GM12878 (cell line): ENCODE data around the gene MCTS1. TPM values are rescaled to one million over a fixed set of nuclear protein-coding genes. Genes with fewer than 3 reads are reported as not detected.

ENCODE experiments used
- CBX5 ChIP-seq: sonication (generic); IDR thresholded peaks from 2 replicates; pipeline ENCODE4 v1.6.1; 2016; ENCODE audit warnings: low read depth, moderate library complexity, mild to moderate bottlenecking, inconsistent platforms
- FOS ChIP-seq: IDR thresholded peaks from 3 replicates; pipeline ENCODE4 v1.6.1; 2011; ENCODE audit warnings: borderline replicate concordance; ENCODE audit not compliant: insufficient read length; ENCODE audit errors: extremely low read depth
- IRF4 ChIP-seq: IDR thresholded peaks from 2 replicates; pipeline ENCODE4 v1.6.1; 2011; ENCODE audit warnings: low read depth, low read length
- KLF5 ChIP-seq: fragments of 450-650 bp; IDR thresholded peaks from 2 replicates; pipeline ENCODE4 v1.6.1; 2014; ENCODE audit warnings: mild to moderate bottlenecking; ENCODE audit not compliant: partially characterized antibody
- MEF2A ChIP-seq: IDR thresholded peaks from 2 replicates; pipeline ENCODE4 v1.6.1; 2011; ENCODE audit warnings: low read depth, mild to moderate bottlenecking, low read length, moderate library complexity; ENCODE audit not compliant: insufficient read depth
- POLR2AphosphoS2 ChIP-seq: IDR thresholded peaks from 2 replicates; pipeline ENCODE4 v1.6.1; 2011; ENCODE audit warnings: low read depth, mild to moderate bottlenecking, low read length, improper control_type of control experiment, moderate library complexity
- RAD51 ChIP-seq: fragments of 450-650 bp; IDR thresholded peaks from 2 replicates; pipeline ENCODE4 v1.6.1; 2016; ENCODE audit warnings: moderate library complexity, mild to moderate bottlenecking, inconsistent platforms
- RELA ChIP-seq: fragments of 450-650 bp; IDR thresholded peaks from 2 replicates; pipeline ENCODE4 v1.8.0; 2014; ENCODE audit warnings: borderline replicate concordance; ENCODE audit not compliant: partially characterized antibody
- SIN3A ChIP-seq: IDR thresholded peaks from 2 replicates; pipeline ENCODE4 v1.6.1; 2012; ENCODE audit warnings: low read depth, low read length, improper control_type of control experiment
- SMAD1 ChIP-seq: fragments of 450-650 bp; IDR thresholded peaks from 2 replicates; pipeline ENCODE4 v1.6.1; 2018; ENCODE audit warnings: mild to moderate bottlenecking, low read depth; ENCODE audit not compliant: partially characterized antibody
- TBL1XR1 ChIP-seq: IDR thresholded peaks from 2 replicates; pipeline ENCODE4 v1.6.1; 2012; ENCODE audit warnings: low read depth, low read length, improper control_type of control experiment
- ZBED1 ChIP-seq: IDR thresholded peaks from 2 replicates; pipeline ENCODE4 v1.6.1; 2016; ENCODE audit warnings: borderline replicate concordance
- ZNF24 ChIP-seq: fragments of 450-650 bp; IDR thresholded peaks from 2 replicates; pipeline ENCODE4 v1.6.1; 2017; ENCODE audit warnings: antibody characterized with exemption, mild to moderate bottlenecking
- polyA plus RNA-seq, 11 experiments: library from polyadenylated mRNA; depleted of rRNA in 4 of 11; unstranded in 6 of 11; stranded (reverse) in 5 of 11; fragments of >200 nt; fragmentation: Nextera tagmentation in 4 of 11; fragmentation: Illumina TruSeq in 1 of 11; extraction: Ambion mirVana in 4 of 11; extraction: Trizol in 1 of 11; gene quantifications; 1 replicate in 1 of 11; 2 replicates in 10 of 11; pipeline versions ENCODE4 v1.2.1 to v1.2.3, GENCODE V29; 2011 to 2016; ENCODE audit warnings: inconsistent platforms in 2 of 11, missing spikeins in 2 of 11, low read depth in 1 of 11
- total RNA-seq, 4 experiments: library from RNA; depleted of rRNA in 3 of 4; stranded (reverse); fragments of >200 nt in 3 of 4; fragmentation: Illumina TruSeq in 1 of 4; extraction: Trizol in 1 of 4; gene quantifications; 2 replicates each; pipeline versions ENCODE4 v1.2.1 to v1.2.3, GENCODE V29; 2013 to 2021
- TF ChIP-seq, protein P1 (sequence below): fragments of 450-650 bp; formaldehyde crosslinking; IDR thresholded peaks from 2 replicates; pipeline ENCODE4 v1.4.0; 2022; ENCODE audit warnings: mild to moderate bottlenecking, moderate library complexity
- TF ChIP-seq, protein P2 (sequence below): IDR thresholded peaks from 2 replicates; pipeline ENCODE4 v1.6.1; 2012; ENCODE audit warnings: low read depth, low read length, improper control_type of control experiment

The MCTS1 gene
- total and polyA plus RNA-seq, 10 of the 15 experiments (the other 5 are each of a cell fraction or from before 2014, with no cell fraction given): 59.5 to 238 (median 115) TPM

DNA sequence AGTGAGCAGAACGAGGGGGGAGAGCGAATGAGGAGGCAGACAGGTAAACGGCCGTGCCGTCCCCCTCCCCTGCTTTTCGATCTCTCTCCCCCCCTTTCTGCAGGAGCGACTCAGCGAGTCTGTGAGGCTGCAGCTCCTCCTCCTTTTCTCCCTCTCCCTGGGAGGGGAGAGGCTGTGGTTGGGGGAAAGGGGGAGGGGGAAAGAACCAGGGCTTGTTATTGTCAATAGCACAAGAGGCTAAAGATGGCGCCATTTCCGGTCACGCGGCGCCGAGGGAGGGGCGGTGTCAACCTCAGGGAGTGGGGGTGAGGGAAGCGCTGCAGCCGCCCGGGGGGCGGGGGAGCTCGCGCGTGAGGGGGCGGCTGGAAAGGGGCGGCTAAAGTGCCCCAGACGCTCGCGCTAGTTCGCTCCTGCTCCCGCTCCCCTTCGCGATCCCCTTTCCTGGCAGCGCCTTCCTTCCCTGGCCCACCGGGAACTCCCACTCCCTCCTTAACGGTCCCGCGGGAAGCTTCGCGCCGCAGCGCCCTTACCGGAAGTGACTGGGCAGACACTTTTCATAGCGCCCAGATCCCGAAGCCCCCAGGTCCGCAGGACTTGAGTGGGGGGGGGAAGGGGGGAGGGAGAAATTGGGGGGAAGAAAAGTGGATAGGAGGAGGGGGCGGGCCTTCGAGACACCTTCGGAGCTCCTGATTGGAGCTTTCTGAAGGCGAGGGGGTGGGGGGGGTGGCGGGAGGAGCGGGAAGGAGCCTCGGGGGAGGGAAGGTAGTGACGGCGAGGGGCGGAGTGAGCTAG is 42.9 kb upstream of the MCTS1 start, which contains the start of gene CUL4B (continued):
- 0 out of 2 replicates have a peak, but pooled peaks have one; percentile 25 for TF ChIP-seq IRF4
- no peak for TF ChIP-seq POLR2AphosphoS2
- no peak for TF ChIP-seq KLF5
- TF ChIP-seq SMAD1: no peak
- no peak for TF ChIP-seq CBX5
- TF ChIP-seq FOS: no peak
- no peak for TF ChIP-seq RELA
- no peak for TF ChIP-seq MEF2A
- TF ChIP-seq, protein P1, sequence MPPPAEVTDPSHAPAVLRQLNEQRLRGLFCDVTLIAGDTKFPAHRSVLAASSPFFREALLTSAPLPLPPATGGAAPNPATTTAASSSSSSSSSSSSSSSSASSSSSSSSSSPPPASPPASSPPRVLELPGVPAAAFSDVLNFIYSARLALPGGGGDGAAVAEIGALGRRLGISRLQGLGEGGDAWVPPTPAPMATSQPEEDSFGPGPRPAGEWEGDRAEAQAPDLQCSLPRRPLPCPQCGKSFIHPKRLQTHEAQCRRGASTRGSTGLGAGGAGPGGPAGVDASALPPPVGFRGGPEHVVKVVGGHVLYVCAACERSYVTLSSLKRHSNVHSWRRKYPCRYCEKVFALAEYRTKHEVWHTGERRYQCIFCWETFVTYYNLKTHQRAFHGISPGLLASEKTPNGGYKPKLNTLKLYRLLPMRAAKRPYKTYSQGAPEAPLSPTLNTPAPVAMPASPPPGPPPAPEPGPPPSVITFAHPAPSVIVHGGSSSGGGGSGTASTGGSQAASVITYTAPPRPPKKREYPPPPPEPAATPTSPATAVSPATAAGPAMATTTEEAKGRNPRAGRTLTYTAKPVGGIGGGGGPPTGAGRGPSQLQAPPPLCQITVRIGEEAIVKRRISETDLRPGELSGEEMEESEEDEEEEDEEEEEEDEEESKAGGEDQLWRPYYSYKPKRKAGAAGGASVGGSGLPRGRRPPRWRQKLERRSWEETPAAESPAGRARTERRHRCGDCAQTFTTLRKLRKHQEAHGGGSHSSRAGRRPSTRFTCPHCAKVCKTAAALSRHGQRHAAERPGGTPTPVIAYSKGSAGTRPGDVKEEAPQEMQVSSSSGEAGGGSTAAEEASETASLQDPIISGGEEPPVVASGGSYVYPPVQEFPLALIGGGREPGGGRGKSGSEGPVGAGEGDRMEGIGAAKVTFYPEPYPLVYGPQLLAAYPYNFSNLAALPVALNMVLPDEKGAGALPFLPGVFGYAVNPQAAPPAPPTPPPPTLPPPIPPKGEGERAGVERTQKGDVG (CRISPR knock-in tag): no peak
- TF ChIP-seq, protein P2, sequence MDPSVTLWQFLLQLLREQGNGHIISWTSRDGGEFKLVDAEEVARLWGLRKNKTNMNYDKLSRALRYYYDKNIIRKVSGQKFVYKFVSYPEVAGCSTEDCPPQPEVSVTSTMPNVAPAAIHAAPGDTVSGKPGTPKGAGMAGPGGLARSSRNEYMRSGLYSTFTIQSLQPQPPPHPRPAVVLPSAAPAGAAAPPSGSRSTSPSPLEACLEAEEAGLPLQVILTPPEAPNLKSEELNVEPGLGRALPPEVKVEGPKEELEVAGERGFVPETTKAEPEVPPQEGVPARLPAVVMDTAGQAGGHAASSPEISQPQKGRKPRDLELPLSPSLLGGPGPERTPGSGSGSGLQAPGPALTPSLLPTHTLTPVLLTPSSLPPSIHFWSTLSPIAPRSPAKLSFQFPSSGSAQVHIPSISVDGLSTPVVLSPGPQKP: peak; percentile 64
- no peak for TF ChIP-seq ZBED1
- TF ChIP-seq TBL1XR1: 0 out of 2 replicates have a peak, but pooled peaks have one; percentile 25
- TF ChIP-seq SIN3A: no peak
- no peak for TF ChIP-seq ZNF24
- TF ChIP-seq RAD51: peak; percentile 82
